NCI-H526 treated with DMSO at 0.1 percent for 48 hours (cell line): ENCODE data around the gene SAMSN1.

ENCODE experiments used
- DNase-seq: peaks from one replicate; lab custom pipeline; 2025; lab: John Stamatoyannopoulos, UW

SAMSN1 gene

DNA sequence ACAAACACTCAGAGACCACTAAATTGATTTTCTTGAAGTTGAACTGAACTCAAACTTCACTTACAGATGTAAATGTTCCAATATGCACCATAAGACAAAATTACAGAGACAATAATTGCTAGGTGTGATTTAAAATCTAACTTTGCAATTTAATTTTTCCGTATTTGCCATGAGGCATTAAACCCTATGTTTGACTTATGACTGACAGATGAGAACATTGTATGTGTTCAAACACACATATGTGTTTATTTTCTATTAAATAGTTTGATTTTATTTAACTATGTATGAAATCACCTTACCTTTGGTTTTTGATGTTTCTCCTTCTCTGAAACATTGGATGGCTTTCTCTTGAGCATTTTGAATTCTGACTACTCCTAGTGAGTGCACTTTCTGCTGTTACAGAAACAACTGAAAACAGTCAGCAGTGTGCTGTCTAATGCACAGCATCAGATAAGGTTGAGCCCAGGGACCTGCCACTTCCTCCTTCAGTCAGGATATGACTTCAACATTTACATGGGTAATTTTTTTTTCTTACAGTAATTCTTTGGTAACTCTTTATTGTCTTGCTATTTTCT, at the start of gene SAMSN1:
Gene SAMSN1, minus strand, starts transcription at position 410 of the 575 bp plus-strand sequence. Its CDS starts 54 bp downstream, at position 356.
- DNase-seq, result no peak

DNA sequence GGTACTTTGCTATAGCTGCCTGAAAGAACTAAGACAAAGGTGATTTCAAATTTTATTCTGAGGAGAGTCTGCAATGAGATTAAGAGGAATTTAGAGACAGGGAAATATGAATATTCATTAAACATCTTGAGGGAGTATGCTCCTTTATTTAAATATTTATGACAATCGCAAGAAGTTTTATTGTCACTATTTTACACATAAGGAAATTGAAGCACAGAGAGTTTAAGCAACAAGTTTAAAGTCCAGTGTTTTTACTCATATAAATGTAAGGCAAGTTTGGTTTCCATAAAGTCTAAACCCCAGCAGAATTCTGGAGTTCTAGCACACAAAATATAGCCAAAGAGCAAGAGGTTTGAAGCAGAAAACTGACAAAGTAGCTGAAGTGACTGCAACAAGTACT, 49.3 kb upstream of the SAMSN1 start:
- no peak for DNase-seq

DNA sequence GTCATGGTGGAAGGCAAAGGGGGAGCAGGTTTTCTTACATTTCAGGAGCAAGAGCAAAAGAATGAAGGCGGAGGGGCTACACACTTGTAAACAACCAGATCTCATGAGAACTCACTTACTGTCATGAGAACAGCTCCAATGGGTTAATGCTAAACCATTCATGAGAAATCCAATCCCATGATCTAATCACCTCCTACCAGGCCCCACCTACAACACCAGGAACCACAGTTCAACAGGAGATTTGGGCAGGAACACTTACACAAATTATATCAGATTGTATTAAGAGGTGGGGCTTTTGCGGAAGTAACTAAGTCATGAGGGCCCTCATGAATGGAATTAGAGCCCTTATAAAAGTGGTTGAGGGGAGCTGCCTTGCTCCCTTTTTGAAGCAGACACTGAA, 48.9 kb upstream of the SAMSN1 start:
- no peak for DNase-seq

DNA sequence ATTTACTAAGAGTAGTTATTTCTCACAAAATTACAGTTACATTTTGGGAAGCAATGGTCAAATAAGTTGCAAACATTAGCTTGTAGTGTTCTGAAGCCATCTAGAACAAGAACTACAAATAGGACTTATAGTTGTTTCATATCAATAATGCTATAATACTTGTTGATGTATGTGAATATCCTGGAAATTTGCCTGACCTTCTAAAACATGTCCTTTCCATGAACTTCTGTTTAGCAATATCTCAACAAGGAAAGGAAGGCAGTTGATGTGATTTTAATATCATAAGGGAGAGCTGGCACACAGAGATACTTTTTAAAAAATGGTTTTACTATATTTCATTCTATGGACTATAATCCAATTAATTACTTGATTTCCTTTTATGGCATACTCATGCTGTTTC, 47.1 kb upstream of the SAMSN1 start:
- no peak for DNase-seq

DNA sequence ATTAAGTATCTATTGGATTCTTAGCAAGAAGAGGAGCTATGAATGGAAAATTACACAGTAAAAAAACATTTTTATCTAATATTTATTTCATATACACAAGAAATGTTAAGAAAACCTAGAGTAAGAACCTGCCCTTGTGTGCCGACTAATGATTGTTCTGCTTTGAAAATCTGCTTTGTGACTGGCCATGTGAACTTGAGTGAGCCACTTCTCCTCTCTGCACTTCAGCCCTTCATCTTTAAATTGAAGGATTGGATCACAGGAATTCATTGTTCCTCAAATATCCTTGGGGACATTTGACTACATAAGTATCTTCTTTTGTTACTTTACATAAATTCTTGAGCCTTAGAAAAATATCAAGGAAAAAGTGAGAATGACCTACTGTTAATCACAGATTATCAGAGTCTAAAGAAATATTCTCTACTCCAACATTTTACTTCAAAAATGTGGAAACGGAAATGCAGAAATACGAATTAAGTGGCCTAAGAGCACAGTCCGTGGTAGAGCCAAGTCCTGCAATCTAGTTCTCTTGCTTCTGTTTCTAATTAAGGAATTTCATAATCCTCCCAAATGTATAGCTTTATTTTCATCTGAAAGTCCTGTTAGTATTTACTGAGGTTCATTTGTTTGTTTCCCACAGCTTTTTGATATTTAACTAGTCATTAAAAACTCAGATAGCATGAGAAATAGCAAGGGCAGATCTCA, 46.3 kb upstream of the SAMSN1 start:
- no peak for DNase-seq

DNA sequence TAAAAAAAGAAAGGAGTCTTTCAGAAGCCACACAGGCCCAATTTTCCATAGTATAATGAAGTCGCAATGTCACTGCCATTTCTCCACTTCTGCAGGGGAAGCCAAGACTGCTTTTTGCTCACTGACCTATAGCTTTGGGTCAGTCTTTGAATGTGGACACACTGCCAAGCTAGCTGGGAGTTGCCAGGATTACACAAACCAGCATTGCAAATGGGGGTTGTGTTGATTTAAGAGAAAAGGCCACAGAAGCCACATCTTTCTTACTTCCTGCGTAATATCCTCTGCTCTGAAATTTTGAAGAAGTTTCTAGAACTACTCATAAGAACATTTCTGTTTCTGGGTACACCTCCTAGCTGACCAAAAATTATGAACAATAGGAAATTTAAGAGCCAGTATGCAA, 45.8 kb upstream of the SAMSN1 start:
- DNase-seq, result no peak

DNA sequence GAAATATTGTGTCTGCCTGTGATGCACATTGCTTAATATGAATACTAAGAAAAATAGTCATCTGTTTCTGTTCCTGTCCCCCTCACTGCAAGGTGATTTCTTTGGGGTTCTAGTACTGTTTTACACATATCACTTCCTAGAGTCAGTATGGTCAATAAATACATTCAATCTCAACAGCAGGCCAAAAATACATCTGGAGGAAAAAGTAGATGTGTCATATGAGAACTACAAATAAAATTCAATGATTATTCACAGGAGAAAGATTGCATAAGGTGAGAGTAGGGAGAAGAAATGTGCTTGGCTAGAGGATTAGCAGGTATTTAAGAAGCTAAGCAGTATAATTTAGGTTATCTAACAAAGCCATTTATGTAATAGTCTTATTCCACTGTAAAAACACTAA, 45.3 kb upstream of the SAMSN1 start:
- DNase-seq, result no peak

DNA sequence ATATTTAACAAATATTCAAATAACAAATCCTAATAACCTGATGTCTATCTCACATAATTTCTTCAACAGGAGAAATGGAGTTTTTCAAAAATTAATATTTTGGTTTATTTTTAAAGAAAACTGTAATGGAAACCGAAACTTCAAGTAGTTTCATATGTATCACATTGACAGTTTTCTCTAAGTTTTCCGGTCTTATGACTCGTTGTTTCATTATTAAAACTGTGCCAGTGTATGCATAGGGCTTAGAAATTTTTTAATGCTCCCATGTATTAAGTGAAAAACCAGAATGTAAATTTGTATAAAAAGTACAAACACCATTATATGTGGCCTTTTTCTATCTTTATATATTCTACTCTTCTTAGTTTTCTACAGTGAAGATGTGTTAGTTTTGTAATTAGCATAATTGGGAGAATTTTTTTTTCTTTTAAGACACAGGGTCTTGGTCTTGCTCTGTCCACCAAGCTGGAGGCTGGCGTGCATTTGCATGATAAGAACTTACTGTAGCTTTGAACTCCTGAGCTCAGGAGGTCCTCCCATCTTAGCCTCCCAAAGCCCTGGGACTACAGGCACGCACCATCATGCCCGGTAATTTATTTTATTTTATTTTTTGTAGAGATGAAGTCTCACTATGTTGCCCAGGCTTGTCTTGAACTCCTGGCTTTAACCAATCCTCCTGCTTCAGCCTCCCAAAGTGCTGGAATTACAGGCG, 43.9 kb upstream of the SAMSN1 start:
- DNase-seq, result no peak

DNA sequence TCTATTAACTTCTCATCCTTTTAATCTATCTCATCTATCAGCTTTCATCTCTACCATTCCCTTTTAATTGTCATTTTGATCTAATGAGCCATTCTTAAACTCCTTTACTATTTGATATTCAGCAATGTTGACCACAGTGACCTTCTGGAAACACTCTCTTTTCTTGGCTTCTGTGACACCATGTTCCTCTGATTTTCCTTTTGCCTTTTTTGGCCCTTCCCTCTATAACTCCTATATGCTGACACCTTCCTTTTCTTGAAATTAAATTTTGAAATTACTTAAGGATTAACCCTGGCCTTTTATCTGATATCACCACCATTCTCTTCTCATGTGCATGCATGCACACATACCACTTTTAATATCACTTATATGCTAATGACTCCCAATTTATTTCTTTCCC, 41.2 kb upstream of the SAMSN1 start:
- DNase-seq, result no peak

DNA sequence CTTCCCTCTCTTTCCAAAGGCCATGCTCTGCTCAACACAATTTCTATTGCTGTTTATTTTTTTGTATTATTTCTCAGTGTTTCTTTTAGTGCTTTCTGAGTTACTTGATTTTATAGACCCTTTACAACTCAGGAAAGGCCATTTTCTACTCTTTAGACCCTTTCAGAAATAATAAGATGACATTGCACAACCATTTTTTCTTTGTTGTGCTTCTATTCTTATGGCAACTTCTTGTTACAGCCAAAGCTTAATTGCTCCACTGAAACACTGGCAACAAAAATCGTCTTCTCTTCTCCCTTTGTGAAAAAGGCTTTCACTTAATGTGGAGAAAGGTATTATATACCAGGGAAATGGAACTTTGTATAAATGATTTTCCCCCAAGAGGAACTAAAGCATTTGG, 39.0 kb upstream of the SAMSN1 start:
- no peak for DNase-seq

DNA sequence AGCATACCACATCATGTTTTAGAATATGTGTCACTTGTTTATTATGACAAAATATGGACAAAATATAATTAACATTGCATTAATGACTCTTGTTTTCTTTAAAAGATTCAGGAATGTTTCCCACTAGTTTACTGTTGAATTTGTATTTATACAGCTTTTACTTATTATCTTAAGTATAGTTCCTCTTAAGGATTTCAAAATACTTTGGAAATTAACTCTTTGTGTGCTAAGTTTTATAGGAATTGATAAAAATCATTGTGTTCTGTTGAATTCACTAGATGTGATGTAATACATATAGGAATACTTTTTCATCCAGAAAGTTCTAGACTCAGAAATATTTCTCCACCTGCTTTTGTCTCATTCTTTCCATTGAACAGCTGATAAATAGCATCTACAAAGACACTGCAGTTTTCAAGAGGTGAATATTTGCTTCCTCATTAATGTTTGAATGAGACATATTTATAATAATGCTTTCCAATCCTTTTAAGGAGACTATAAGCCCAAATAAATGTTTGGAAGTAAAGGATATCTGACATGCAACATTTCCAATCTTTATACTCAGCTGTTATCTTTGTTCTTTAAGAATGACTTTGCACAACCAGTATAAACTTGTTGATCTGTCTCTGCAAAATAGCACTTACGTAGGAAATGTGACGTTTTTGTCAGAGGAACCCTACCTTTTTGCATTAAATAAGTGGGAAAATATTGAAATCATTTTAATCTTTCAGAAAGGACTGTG, 38.4 kb upstream of the SAMSN1 start:
- DNase-seq, result no peak

DNA sequence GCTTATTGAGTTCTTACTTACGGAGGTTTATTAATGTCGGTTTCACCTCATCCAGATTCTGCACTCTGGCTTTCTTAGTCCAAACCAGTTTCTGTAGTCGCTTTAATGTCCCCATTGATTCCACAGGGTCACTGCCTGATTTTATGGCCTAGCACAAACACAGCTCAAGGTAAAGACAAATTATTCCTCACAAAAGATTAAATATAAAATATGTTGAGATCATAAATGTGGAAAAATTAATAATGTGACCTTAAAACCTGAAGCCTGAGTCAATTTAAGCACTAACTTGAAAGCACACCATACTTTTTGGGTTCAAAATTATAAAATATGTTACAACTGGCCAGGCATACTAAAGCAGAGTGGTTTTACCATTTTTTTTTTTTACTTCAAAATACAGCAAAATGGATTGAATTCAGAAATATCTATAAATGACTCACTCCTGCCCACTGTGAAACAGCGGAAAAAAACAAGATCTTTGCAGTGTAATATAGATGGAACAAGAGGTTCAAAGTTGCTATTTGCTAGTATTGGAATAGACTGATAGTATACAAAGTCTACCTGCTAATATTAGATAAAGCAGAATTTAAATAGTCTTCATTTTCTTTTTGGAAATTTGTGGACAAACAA, 37.6 kb upstream of the SAMSN1 start:
- no peak for DNase-seq

DNA sequence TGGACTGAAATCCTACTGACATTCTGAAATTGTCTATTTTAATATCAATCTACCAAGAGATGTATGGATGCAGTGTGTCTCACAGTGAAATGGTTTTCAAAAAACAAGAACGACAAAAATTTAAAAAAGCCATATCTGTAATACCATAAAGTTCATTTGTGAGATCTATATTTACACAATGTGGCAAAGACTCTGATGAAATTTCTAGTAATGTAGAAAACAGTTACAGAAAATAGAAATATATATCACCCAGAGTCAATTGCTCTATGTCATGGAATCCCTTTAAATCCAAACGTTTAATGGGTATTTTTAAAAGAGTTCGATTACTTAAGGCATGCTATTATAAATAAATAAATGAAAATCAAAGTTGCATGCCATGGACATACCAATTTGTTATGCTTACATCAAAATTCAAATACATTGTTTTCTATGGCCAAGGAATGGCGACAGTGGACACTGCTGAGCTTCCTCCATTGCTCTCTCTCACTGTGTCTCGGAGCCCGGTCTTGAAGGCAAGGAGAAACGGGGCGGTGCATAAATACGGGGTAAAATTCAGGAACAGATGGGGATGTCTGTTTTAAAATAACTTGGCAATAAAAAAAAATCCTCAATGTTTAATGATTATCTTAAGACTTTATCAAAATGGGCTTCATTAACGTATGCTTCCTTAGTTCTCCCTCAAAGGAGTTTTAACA, 37.0 kb upstream of the SAMSN1 start:
- DNase-seq, result no peak

DNA sequence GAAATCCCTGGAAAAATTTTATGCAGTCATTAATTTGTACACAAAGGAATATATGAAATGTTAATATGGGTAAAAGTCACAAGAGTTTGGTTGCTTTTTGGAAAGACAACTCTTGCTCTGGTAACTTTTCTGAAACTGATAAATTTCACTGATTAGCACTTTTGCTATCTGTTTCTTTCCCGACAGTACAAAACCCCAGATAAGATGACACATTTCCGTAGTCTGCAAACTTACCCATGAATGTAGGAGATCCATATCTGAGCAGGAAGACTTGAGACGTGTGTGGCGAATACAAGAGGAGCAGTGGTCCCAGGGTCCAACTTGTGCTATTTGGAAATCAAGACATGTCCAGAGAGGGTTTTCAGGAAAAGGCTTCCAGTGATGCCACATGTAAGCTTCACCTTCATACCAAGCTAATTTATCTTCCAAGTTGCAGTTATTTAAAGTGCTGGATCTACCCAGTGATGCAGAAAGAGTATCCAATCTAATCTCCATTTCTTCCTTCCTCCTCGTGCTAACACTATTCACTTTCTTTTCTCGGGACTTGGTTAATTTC, 35.9 kb upstream of the SAMSN1 start:
- no peak for DNase-seq

DNA sequence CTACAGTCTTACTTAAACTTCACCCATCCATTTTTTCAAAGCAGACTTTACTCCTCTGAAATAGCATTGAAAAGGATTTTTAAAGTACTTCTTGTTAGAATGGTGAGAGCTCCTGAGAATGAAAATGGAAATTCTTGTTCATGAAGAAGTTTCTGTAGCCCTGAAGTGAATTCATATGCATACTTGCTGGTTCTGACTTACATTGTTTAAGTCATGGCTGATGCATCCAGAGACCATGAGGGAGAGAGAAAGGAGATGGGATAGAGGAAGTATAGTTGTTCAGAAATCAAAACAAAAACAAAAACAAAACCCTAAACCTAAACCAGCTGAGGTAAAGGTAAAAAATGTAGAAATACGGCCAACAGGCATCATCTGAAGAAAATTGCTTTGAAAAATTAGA, 27.1 kb upstream of the SAMSN1 start:
- no peak for DNase-seq

DNA sequence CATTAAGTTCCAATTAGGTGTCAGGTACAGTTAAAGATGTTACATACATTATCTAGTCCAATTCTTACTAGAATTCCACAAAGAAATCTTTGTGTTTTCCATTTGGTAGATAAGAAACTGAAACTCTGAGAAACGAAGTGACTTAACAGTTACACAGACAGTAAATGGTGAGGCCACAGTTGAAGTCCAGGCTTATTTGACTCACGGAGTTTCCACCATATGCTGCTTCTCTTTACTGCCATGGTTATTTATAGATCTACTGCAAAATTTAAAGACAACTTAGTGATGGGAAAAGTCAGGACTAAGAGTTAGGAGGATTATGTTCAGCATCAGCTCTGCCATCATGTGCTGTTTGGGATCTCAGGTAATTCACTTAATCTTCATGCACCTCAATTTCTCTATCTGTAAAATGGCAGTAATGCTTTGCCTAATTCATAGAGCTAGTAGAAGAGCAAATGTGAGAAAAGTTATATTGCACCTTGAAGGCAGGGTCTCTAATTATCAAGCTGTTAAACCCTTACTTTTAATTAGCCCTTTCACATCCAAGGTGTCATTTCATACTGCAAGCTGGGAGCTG, 26.2 kb upstream of the SAMSN1 start:
- no peak for DNase-seq

DNA sequence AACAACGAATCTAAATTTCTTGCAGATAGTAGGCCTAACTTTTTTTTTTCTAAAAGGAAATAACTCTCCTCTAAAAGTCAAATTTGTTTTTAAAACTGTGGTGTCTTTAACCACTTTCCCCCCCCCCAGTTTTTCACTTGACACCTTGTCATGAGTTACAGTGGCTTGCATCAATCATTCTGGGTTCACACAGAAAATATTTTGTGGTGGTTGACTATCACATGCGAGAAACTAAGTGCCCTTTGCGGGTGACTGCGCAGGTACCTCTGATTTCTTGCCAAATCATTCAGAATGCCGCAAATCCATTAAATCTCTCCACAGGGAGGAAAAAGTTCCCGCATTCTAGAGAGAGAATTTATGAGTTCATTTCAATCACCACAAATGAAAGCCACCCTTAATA, 23.8 kb upstream of the SAMSN1 start:
- DNase-seq, result no peak

DNA sequence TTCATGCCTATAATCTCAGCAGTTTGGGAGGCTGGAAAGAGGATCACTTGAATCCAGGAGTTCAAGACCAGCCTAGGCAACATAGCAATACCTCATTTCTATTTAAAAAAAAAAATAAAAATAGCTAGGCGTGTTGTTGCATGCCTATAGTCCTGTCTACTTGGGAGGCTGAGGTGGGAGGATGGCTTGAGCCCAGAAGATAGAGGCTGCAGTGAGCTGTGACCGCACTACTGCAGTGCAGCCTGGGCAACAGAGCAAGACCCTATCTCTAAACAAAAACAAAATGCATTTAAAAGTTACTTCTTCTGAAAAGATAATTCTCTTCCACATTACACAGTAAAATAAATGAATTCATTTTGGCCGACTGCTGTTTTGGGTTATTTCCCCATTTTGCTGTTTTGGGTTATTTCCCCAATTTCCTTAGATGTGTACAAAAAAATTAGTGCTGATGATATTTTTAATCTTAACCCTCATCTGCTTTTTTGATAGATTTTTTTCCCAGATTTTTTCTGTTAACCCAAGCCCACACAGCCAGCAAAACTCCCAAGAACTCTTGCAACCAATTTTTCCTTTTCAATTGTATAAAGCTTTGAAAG, 23.0 kb upstream of the SAMSN1 start:
- DNase-seq, result no peak

DNA sequence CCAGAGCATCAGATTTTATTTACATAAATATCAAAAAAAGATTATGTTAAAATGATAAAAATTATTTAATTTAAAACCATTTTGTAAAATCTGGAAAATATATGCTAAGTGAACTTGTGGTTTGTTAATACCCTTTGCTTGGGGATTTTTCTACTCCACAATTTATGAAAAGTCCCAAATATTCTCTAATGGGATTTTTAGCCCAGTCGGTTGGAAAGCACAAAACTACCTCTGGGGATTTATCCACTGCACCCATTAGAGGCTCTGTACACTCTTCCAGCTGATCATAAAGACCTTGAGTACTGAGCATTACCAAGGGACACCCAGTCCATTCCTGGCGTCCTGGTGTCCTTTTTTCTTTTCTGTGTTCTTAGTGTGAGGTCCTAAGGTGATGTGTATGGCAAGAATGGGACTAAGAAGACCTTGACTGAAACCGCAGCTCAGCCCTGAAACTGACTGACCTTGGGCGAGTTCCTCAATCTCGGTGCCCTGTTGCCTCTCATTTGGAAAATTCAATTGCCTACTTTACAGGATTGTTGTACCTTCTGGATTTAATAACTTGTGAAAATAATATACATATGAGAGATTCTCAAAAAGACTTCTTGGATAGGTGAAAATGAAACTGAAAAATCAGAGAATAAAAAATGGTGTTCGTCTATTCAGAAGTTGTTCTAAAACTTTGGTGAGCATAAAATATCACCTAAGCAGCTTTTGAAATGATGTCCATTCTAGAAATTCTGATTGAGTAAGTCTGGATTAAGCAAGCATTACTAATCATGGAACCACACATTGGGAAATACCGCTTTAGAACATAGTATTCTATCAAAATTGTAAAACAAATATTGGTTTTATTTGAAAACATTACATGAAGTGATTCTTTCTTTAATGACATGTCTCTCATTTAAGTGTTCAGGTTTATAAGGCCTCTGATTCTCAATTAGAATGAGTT, 21.5 kb upstream of the SAMSN1 start:
- no peak for DNase-seq
